Measurements from ENCODE around the gene FLNB.
A peak's percentile ranks its signal among the peaks of the same experiment; 100 is the strongest.

The FLNB gene, protein sequence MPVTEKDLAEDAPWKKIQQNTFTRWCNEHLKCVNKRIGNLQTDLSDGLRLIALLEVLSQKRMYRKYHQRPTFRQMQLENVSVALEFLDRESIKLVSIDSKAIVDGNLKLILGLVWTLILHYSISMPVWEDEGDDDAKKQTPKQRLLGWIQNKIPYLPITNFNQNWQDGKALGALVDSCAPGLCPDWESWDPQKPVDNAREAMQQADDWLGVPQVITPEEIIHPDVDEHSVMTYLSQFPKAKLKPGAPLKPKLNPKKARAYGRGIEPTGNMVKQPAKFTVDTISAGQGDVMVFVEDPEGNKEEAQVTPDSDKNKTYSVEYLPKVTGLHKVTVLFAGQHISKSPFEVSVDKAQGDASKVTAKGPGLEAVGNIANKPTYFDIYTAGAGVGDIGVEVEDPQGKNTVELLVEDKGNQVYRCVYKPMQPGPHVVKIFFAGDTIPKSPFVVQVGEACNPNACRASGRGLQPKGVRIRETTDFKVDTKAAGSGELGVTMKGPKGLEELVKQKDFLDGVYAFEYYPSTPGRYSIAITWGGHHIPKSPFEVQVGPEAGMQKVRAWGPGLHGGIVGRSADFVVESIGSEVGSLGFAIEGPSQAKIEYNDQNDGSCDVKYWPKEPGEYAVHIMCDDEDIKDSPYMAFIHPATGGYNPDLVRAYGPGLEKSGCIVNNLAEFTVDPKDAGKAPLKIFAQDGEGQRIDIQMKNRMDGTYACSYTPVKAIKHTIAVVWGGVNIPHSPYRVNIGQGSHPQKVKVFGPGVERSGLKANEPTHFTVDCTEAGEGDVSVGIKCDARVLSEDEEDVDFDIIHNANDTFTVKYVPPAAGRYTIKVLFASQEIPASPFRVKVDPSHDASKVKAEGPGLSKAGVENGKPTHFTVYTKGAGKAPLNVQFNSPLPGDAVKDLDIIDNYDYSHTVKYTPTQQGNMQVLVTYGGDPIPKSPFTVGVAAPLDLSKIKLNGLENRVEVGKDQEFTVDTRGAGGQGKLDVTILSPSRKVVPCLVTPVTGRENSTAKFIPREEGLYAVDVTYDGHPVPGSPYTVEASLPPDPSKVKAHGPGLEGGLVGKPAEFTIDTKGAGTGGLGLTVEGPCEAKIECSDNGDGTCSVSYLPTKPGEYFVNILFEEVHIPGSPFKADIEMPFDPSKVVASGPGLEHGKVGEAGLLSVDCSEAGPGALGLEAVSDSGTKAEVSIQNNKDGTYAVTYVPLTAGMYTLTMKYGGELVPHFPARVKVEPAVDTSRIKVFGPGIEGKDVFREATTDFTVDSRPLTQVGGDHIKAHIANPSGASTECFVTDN (N-terminal part only)

GRCh38 chr3:58008141-58009025 lies at the start of gene FLNB:
Gene FLNB, plus strand, starts transcription at chr3:58008422. Its CDS starts 143 bp downstream, at chr3:58008565.
- no peak for DNase-seq

DNA sequence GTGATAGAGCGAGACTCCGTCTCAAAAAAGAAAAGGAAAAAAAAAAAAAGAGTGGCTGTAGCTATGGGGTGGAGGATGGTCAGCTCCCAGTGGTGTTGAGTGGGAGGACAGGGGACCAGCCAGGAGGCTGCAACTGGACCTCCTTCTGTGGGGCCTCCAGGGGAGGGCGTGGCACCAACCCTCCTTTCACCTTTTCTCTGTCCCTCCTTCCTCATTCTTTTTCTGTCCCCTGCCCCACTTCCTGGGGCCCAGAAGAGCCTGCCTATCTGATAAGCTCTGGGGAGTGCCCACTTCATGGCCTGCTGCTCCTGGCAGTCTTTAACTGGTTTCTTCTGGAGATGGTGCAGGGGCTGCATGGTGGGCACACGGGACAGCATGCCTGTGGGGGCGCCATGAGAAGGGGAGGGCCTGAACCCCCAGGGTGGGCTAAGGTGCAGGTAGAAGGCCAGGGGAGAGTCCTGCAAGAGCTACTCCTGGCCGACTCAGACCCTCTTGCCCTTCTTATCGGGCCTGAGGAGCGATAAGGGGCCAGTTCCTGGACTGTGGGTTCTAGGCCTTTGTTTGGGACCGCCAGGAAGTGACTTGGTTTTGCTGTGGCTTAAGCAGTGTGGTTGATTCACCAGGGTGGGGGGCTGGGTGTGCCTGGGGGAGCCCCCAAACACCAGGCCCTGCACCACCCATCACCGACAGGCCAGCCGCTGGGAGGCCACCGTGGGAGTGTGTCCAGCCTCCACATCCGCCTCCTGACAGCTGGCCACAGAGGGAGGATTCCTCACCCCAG lies 49.4 kb upstream of the FLNB start:
- DNase-seq, result no peak

- DNase-seq, result no peak
Observed at GRCh38 chr3:57959423-57960173, 48.6 kb upstream of the FLNB start.

GRCh38 chr3:57960174-57960505 lies 48.1 kb upstream of the FLNB start:
- no peak for DNase-seq

DNA sequence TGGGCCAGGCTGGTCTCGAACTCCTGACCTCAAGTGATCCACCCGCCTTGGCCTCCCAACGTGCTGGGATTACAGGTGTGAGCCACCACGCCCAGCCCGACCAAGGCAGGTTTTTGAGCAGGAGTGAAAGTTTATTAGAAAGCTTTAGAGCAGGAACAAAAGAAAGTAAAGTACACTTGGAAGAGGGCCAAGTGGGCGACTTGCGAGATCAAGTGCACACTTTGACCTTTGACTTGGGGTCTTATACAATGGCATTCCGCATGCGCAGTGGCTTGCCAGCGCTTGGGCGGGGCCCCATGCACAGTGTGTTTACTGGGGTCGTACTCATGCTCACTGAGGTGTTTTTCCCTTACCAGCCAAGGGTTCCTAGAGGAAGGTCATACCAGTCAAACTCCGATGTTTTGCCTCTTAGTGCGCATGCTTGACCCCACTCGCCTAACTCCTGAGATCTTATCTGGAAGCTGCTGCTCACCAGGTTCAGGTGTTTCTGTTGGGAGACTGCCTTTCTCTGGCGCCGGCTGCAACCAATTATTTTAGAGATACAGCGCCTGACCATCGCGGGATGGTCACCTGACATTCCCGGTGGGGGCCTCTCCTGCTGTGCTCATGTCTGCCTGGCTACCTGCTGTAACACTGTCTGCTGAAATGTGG lies 46.9 kb upstream of the FLNB start:
- DNase-seq, result no peak

- DNase-seq, result no peak
Observed at GRCh38 chr3:57961828-57962447, 46.3 kb upstream of the FLNB start.

GRCh38 chr3:57962448-57962834 lies 45.8 kb upstream of the FLNB start:
- DNase-seq, result no peak

DNA sequence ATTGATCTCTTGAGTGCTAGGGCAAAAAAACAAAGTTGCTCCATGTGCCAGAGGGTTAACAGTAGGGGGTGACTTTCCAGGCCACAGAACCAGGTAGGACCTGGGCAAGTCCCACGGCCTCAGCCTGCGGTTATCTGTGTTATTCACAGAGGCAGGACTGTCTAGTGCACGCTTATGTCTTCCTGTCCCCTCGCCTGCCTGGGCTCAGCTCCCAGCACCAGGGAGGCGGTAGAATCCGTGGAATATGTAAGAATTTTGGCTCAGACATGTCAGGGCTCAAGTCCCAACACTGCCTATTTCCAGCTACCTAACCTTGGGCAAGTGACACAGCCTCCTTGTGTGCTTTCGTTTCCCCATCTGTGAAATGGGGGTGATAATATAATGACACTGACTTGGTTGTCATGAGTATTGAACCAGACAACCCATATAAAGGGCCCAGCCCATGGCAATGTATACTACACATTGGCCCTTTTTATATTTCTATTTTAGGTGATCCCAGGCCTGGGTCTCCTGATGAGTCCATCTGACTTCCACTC lies 44.3 kb upstream of the FLNB start:
- no peak for DNase-seq

DNA sequence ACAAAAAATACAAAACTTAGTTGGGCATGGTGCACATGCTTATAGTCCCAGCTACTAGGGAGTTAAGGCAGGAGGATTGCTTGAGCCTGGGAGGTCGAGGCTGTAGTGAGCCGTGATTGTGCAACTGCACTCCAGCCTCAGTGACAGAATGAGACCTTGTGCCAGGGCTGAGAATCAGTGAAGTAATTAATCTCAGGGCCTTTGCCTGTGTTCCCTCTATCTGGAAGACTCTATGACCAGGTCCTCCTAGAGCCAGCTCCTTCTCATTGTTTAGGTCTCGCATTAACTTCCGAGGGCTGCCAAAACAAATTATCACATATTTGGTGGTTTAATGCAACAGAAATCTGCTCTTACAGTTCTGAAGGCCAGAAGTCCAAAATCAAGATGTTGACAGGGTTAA lies 41.4 kb upstream of the FLNB start:
- DNase-seq, result no peak

DNA sequence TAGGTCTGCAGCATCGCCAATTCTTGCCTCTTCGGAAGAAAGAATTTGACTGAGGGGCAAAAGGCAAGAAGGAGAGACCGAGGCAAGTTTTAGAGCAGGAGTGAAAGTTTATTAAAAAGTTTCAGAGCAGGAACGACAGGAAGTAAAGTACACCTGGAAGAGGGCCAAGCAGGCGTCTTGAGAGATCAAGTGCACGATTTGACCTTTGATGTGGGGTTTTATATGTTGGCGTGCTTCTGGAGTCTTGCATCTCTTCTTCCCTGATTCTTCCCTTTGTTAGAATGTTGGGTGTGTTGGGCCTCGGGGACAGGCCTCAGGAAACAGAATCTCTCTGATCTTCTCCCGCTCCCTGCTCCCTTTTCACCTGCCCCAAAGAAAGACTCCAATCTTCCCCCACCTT lies 40.6 kb upstream of the FLNB start:
- no peak for DNase-seq

DNA sequence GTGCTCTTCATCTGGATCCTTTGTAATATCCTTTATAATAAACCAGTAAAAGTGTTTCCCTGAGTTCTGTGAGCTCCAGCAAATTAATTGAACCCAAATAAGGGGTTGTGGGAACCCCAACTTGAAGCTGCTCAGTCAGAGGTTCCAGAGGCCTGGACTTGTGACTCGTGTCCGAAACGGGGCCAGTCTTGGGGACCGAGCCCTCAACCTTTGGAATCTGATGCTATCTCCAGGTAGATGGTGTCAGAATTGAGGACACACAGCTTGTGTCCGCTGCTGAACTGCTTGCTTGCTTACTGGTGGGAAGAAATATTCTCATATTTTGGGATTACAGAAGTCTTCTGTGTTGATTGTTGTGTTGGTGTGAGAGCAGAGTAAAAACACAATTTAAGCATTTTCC lies 39.7 kb upstream of the FLNB start:
- no peak for DNase-seq

GRCh38 chr3:57971975-57972374 lies 36.2 kb upstream of the FLNB start:
- DNase-seq, result no peak

GRCh38 chr3:57972531-57973111 lies 35.6 kb upstream of the FLNB start:
- DNase-seq, result no peak

- DNase-seq, result no peak
Observed at GRCh38 chr3:57973715-57974477, 34.3 kb upstream of the FLNB start.

DNA sequence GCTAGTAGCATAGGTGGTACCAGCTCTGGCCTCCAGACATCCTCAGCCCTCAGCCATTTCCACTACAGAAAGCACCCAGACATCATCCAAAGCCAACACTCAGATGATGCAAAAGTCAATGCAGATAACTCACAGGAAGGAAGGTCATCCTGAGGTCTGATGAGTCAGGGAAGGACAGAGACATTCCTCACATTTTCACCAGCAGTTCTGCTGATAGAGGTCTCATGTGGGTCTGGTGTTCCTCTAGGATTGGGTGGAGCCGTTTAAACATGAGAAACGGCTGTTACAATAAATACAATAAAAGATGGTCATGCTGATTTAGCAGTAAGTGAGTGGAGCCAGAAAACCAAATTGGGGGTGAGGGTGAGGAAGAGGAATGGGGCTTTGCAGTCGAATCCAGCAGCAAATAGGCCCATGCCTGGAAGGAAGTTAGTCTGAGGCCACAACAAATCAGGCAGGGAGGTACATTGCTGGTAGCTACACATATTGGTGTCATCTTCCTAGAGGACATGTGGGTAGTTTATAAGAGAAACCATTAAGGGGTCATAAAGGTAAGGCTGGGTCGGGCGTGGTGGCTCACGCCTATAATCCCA lies 33.3 kb upstream of the FLNB start:
- DNase-seq, result no peak

- peak; percentile 49 for DNase-seq
Observed at GRCh38 chr3:57977818-57978235, 30.4 kb upstream of the FLNB start.

- DNase-seq, result peak; percentile 49
Observed at GRCh38 chr3:57978316-57978715, 29.9 kb upstream of the FLNB start.

DNA sequence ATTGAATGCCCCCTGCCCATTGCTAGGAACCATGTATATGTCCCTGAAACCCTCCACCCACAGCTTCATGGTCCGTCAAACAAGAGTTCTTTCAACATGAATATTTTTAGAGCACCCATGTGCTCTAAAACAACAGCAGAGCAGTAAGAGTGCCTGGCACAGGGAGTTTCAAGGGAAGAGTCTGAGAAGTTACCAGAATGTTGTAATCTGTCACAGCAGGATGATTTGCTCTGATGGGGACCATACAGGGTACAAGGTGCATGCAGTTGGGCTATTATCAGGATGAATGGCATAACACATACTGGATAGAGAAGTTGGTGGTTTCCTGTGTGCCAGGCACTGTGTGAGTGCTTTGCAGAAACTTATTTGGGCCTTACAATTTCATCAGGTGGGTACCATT lies 27.8 kb upstream of the FLNB start:
- DNase-seq, result no peak

All from NCI-H748 treated with DMSO at 0.1 percent for 48 hours (cell line).